GM21717 (cell line): ENCODE data around the gene PDILT.
"Not testable (repeated sequence)": the region's sequence is repeated elsewhere in the genome, so short reads cannot be mapped to it uniquely, and the experiment has no call there.

ENCODE experiments used
- ATAC-seq: cut with Tn5 transposase; IDR thresholded peaks from one replicate; pipeline ENCODE4 v1.9.1; 2021; ENCODE audit warnings: mild to moderate bottlenecking, moderate library complexity; ENCODE audit not compliant: unreplicated experiment

PDILT gene

GRCh38 chr16:20404637-20405036 lies at the start of gene PDILT:
Gene PDILT, minus strand, starts transcription at chr16:20404737. Its CDS starts 5,437 bp downstream, at chr16:20399300.
- ATAC-seq, result no peak

GRCh38 chr16:20453633-20454032 lies 49.1 kb upstream of the PDILT start:
- not testable (repeated sequence) for ATAC-seq

- not testable (repeated sequence) for ATAC-seq
Observed at GRCh38 chr16:20451364-20451763, 46.8 kb upstream of the PDILT start, which contains the start of gene ACSM2A. Gene ACSM2A, plus strand, starts transcription at chr16:20451521. Its CDS starts 8,594 bp downstream, at chr16:20460115.

- ATAC-seq, result not testable (repeated sequence)
Observed at GRCh38 chr16:20446652-20447393, 42.3 kb upstream of the PDILT start.

GRCh38 chr16:20441859-20442258 lies 37.3 kb upstream of the PDILT start:
- not testable (repeated sequence) for ATAC-seq

- ATAC-seq, result no peak
Observed at GRCh38 chr16:20441191-20441590, 36.7 kb upstream of the PDILT start.

GRCh38 chr16:20440731-20441130 lies 36.2 kb upstream of the PDILT start:
- not testable (repeated sequence) for ATAC-seq

- ATAC-seq, result not testable (repeated sequence)
Observed at GRCh38 chr16:20439820-20440231, 35.3 kb upstream of the PDILT start.

GRCh38 chr16:20438950-20439349 lies 34.4 kb upstream of the PDILT start:
- not testable (repeated sequence) for ATAC-seq

GRCh38 chr16:20430948-20431347 lies 26.4 kb upstream of the PDILT start:
- ATAC-seq, result no peak

GRCh38 chr16:20430480-20430879 lies 25.9 kb upstream of the PDILT start:
- not testable (repeated sequence) for ATAC-seq

- not testable (repeated sequence) for ATAC-seq
Observed at GRCh38 chr16:20429499-20429898, 25.0 kb upstream of the PDILT start.

- ATAC-seq, result not testable (repeated sequence)
Observed at GRCh38 chr16:20427401-20427797, 22.9 kb upstream of the PDILT start.

GRCh38 chr16:20424129-20424866 lies 19.8 kb upstream of the PDILT start:
- ATAC-seq, result no peak

GRCh38 chr16:20423772-20424128 lies 19.2 kb upstream of the PDILT start:
- ATAC-seq, result not testable (repeated sequence)

- not testable (repeated sequence) for ATAC-seq
Observed at GRCh38 chr16:20421748-20422147, 17.2 kb upstream of the PDILT start.

GRCh38 chr16:20419093-20419492 lies 14.6 kb upstream of the PDILT start:
- not testable (repeated sequence) for ATAC-seq

- no peak for ATAC-seq
Observed at GRCh38 chr16:20415541-20415940, 11.0 kb upstream of the PDILT start.

- no peak for ATAC-seq
Observed at GRCh38 chr16:20411055-20411454, 6.5 kb upstream of the PDILT start.

GRCh38 chr16:20410121-20410723 lies 5.7 kb upstream of the PDILT start:
- ATAC-seq, result no peak

GRCh38 chr16:20409398-20410120 lies 5.0 kb upstream of the PDILT start, which contains the start of gene ACSM5:
Gene ACSM5, plus strand, starts transcription at chr16:20409534. Its CDS starts 1,951 bp downstream, at chr16:20411485.
- no peak for ATAC-seq
